HCT116 (cell line): Measurements from ENCODE around the gene PDE9A. TPM values are rescaled to one million over a fixed set of nuclear protein-coding genes. Genes with fewer than 3 reads are reported as not detected.

Source experiments
- ATAC-seq: fragments of 200-7000 bp; cut with Tn5 transposase; 2 replicates; pipeline ENCODE4 v1.9.1; 2020; ENCODE audit warnings: mild to moderate bottlenecking, moderate library complexity
- BruUV-seq: library from RNA; stranded (reverse); fragments of 400-500 nt; replicated peaks from 2 replicates; lab custom pipeline; 2021; lab: Mats Ljungman, UMichigan
- CTCF ChIA-PET: fragments of 300-600 bp; sonication (Branson Sonifier 250); formaldehyde crosslinking; loops from one replicate; lab custom pipeline; 2021; ENCODE audit warnings: antibody characterized with exemption; lab: Charles Lee
- POLR2A ChIA-PET: fragments of 300-600, 350-600 bp; sonication (Branson Sonifier 250); formaldehyde crosslinking; loops from one replicate; lab custom pipeline; 2021; ENCODE audit warnings: antibody characterized with exemption; lab: Charles Lee
- RAD21 ChIA-PET, 2 experiments: fragments of 300-600 bp; sonication (Branson Sonifier 250); formaldehyde crosslinking; loops; one replicate each; lab custom pipeline; 2023; ENCODE audit warnings: low total read pairs in 2 of 2; ENCODE audit not compliant: uncharacterized antibody in 2 of 2, unreplicated experiment in 2 of 2, low non-redundant PET in 1 of 2; lab: Charles Lee
- DNase-seq: peaks from one replicate; pipeline ENCODE4 v3.0.0-alpha.2; 2010; ENCODE audit warnings: low read depth, low spot score
- H2AFZ ChIP-seq: fragments of 200-600 bp; shearing (Covaris generic), sonication (generic); 2 replicates; pipeline ENCODE4 v1.6.1; 2017; ENCODE audit warnings: low read depth, mixed run types, mixed read lengths, antibody characterized with exemption, low read length; ENCODE audit not compliant: poor library complexity, severe bottlenecking
- H3K27ac ChIP-seq: 2 replicates; pipeline ENCODE4 v1.5.1; 2012; ENCODE audit warnings: low read depth, low read length
- H3K27me3 ChIP-seq: fragments of 200-600 bp; sonication (generic); 2 replicates; pipeline ENCODE4 v1.6.1; 2016; ENCODE audit warnings: mixed run types, low read length, mixed read lengths; ENCODE audit not compliant: insufficient read depth
- H3K36me3 ChIP-seq, 2 experiments: fragments of 200-500 bp in 1 of 2; fragments of 200-600 bp in 1 of 2; sonication (Bioruptor generic) in 1 of 2; sonication (generic) in 1 of 2; 2 replicates each; pipeline versions ENCODE4 v1.5.1 to v1.6.1; 2014 to 2016; ENCODE audit warnings: low read length in 2 of 2, inconsistent platforms in 1 of 2, mixed read lengths in 1 of 2, mixed run types in 1 of 2; ENCODE audit not compliant: insufficient read depth in 2 of 2, control insufficient read depth in 1 of 2
- H3K4me1 ChIP-seq, 2 experiments: fragments of 200-600 bp in 1 of 2; sonication (generic) in 1 of 2; 2 replicates each; pipeline versions ENCODE4 v1.5.1 to v1.6.1; 2012 to 2017; ENCODE audit warnings: low read length in 2 of 2, inconsistent platforms in 1 of 2, mild to moderate bottlenecking in 1 of 2, mixed read lengths in 1 of 2, mixed run types in 1 of 2, moderate library complexity in 1 of 2; ENCODE audit not compliant: insufficient read depth in 2 of 2, control insufficient read depth in 1 of 2
- H3K4me2 ChIP-seq: fragments of 200-600 bp; sonication (generic); 2 replicates; pipeline ENCODE4 v1.6.1; 2017; ENCODE audit warnings: mixed run types, low read length, mixed read lengths
- H3K4me3 ChIP-seq, 2 experiments: fragments of 200-600 bp in 1 of 2; sonication (generic) in 1 of 2; replicated peaks in 1 of 2; 2 replicates each; pipeline ENCODE4 v1.5.1; 2011 to 2016; ENCODE audit warnings: low read length in 2 of 2, control low read depth in 1 of 2, low read depth in 1 of 2, mild to moderate bottlenecking in 1 of 2, mixed read lengths in 1 of 2, mixed run types in 1 of 2
- H3K79me2 ChIP-seq: fragments of 200-600 bp; sonication (generic); 2 replicates; pipeline ENCODE4 v1.6.1; 2017; ENCODE audit warnings: mild to moderate bottlenecking, mixed run types, low read length, moderate library complexity, mixed read lengths; ENCODE audit not compliant: insufficient read depth
- H3K9ac ChIP-seq: fragments of 200-600 bp; sonication (generic); 2 replicates; pipeline ENCODE4 v1.6.1; 2016; ENCODE audit warnings: low read length, mixed read lengths
- H3K9me2 ChIP-seq: fragments of 200-600 bp; sonication (generic), shearing (Covaris generic); 2 replicates; pipeline ENCODE4 v1.6.1; 2017; ENCODE audit warnings: mixed run types, mild to moderate bottlenecking, moderate library complexity; ENCODE audit not compliant: insufficient read depth
- H3K9me3 ChIP-seq, 2 experiments: fragments of 200-500 bp in 1 of 2; fragments of 200-600 bp in 1 of 2; sonication (Bioruptor generic) in 1 of 2; sonication (generic) in 1 of 2; 2 replicates each; pipeline ENCODE4 v1.6.1; 2014 to 2017; ENCODE audit warnings: low read length in 2 of 2, mixed read lengths in 2 of 2, inconsistent platforms in 1 of 2, low read depth in 1 of 2, mild to moderate bottlenecking in 1 of 2, mixed run types in 1 of 2, moderate library complexity in 1 of 2; ENCODE audit not compliant: control insufficient read depth in 1 of 2, insufficient read depth in 1 of 2
- H4K20me1 ChIP-seq: fragments of 200-600 bp; sonication (generic), shearing (Covaris generic); 2 replicates; pipeline ENCODE4 v1.6.1; 2017; ENCODE audit warnings: mixed run types, mild to moderate bottlenecking, moderate library complexity; ENCODE audit not compliant: insufficient read depth
- EGR1 ChIP-seq: IDR thresholded peaks from 2 replicates; pipeline ENCODE4 v1.6.1; 2012; ENCODE audit warnings: low read depth
- EZH2phosphoT487 ChIP-seq: fragments of 200-600 bp; IDR thresholded peaks from 2 replicates; pipeline ENCODE4 v1.6.1; 2018; ENCODE audit warnings: antibody characterized with exemption, borderline replicate concordance
- FOSL1 ChIP-seq: IDR thresholded peaks from 2 replicates; pipeline ENCODE4 v1.6.1; 2012; ENCODE audit warnings: low read depth
- POLR2AphosphoS5 ChIP-seq: IDR thresholded peaks from 2 replicates; pipeline ENCODE4 v1.6.1; 2011; ENCODE audit warnings: mild to moderate bottlenecking, low read depth, low read length, moderate library complexity
- SIN3A ChIP-seq: IDR thresholded peaks from 2 replicates; pipeline ENCODE4 v1.6.1; 2012; ENCODE audit warnings: low read depth
- TCF7L2 ChIP-seq: IDR thresholded peaks from 2 replicates; pipeline ENCODE4 v1.7.0; 2011; ENCODE audit warnings: borderline replicate concordance, inconsistent platforms; ENCODE audit not compliant: insufficient read depth, insufficient read length; ENCODE audit errors: extremely low read depth
- YY1 ChIP-seq: IDR thresholded peaks from 2 replicates; pipeline ENCODE4 v1.6.1; 2011; ENCODE audit warnings: low read length, low read depth, moderate library complexity, mild to moderate bottlenecking; ENCODE audit not compliant: insufficient replicate concordance; ENCODE audit errors: extremely low read depth
- ZNF274 ChIP-seq: fragments of 200-500 bp; sonication (Bioruptor generic); IDR thresholded peaks from 2 replicates; pipeline ENCODE4 v1.6.1; 2014; ENCODE audit warnings: mild to moderate bottlenecking, low read depth, low read length, inconsistent platforms
- intact Hi-C: fragments of 100-400 bp; cut with micrococcal nuclease; formaldehyde crosslinking; loops from 2 replicates; pipeline ENCODE4 v1.10.0; 2022
- total RNA-seq: library from RNA; stranded (reverse); gene quantifications from one replicate; pipeline ENCODE4 v1.2.1, GENCODE V29; 2021; ENCODE audit not compliant: unreplicated experiment
- TF ChIP-seq, protein P1 (sequence below): IDR thresholded peaks from 2 replicates; pipeline ENCODE4 v1.6.1; 2012; ENCODE audit warnings: low read depth

The PDE9A gene
- total RNA-seq, 1 experiment from 2014 or later = 31.4 TPM

DNA sequence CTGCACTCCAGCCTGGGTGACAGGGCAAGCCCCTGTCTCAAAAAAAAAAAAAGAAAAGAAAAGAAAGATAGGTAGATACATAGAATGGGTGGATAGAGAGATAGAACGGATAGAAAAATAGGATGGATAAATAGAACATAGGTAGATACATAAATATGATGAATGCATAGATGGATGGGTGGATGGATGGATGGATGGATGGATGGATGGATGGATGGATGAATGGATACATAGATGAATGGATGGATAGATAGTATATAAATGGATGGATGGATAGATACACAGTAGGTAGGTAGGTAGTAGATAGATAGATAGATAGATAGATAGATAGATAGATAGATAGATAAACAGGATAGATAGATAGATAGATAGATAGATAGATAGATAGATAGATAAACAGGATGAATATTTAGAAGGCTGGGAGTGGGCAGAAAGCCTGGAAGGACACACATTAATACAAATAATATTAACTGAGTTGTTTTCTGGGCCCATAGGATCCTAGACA lies 87.0 kb downstream of the PDE9A start:
- DNase-seq (no peak), ATAC-seq (no peak)
- CTCF ChIA-PET = no interaction called here
- intact Hi-C loops = no loop called here
- H3K9me2 ChIP-seq = no peaks in the 10 kb centered on the region
- POLR2A ChIA-PET = no interaction called here
- BruUV-seq = no TSS peak
- no peak for TF ChIP-seq YY1
- TF ChIP-seq TCF7L2 = no peak
- TF ChIP-seq FOSL1 = no peak
- H3K4me3 ChIP-seq = no peak overlapping the region
- H3K9ac ChIP-seq = no peak overlapping the region
- H3K27me3 ChIP-seq = no peaks in the 10 kb centered on the region
- no peaks in the 10 kb centered on the region for H3K4me1 ChIP-seq
- H2AFZ ChIP-seq = no peak overlapping the region
- H4K20me1 ChIP-seq = no peaks in the 10 kb centered on the region
- H3K9me3 ChIP-seq = no peaks in the 10 kb centered on the region
- no peaks in the 10 kb centered on the region for H3K36me3 ChIP-seq
- H3K27ac ChIP-seq = no peak overlapping the region
- H3K79me2 ChIP-seq = no peaks in the 10 kb centered on the region
- H3K4me2 ChIP-seq = no peak overlapping the region
- RAD21 ChIA-PET = no interaction called here

DNA sequence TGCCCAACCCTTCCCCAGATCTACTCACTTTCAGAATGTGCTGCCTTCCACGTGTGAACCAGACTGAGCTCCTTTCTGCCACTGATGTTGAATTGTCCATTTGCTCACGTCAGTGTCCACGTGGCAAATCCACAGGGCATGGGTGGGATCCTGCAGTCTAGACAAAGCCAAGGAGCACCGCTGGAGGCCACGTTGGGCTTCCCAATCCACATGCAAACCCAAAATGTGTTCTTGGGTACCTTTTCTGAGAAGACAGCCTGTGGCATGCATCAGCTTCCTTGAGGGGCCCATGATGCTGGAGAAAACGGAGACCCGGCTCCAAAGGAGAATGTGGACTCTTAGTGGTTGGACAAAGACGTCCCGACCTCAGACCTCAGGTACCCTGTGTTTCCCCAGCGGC lies 87.6 kb downstream of the PDE9A start:
- RAD21 ChIA-PET = no interaction called here
- POLR2A ChIA-PET = no interaction called here
- Histone ChIP-seq H2AFZ (no peak overlapping the region), H3K9me2 (no peaks in the 10 kb centered on the region), H3K4me3 (no peak overlapping the region), H3K9ac (no peak overlapping the region), H3K27ac (no peak overlapping the region), H3K4me1 (no peaks in the 10 kb centered on the region), H3K4me2 (no peak overlapping the region), H4K20me1 (no peaks in the 10 kb centered on the region), H3K79me2 (no peaks in the 10 kb centered on the region), H3K27me3 (no peaks in the 10 kb centered on the region), H3K36me3 (no peaks in the 10 kb centered on the region), H3K9me3 (no peaks in the 10 kb centered on the region)
- CTCF ChIA-PET = no interaction called here
- intact Hi-C loops = no loop called here
- TF ChIP-seq EGR1 (no peak), ZNF274 (no peak), EZH2phosphoT487 (no peak), TCF7L2 (no peak), POLR2AphosphoS5 (no peak), YY1 (no peak), SIN3A (no peak)
- TF ChIP-seq, protein P1, sequence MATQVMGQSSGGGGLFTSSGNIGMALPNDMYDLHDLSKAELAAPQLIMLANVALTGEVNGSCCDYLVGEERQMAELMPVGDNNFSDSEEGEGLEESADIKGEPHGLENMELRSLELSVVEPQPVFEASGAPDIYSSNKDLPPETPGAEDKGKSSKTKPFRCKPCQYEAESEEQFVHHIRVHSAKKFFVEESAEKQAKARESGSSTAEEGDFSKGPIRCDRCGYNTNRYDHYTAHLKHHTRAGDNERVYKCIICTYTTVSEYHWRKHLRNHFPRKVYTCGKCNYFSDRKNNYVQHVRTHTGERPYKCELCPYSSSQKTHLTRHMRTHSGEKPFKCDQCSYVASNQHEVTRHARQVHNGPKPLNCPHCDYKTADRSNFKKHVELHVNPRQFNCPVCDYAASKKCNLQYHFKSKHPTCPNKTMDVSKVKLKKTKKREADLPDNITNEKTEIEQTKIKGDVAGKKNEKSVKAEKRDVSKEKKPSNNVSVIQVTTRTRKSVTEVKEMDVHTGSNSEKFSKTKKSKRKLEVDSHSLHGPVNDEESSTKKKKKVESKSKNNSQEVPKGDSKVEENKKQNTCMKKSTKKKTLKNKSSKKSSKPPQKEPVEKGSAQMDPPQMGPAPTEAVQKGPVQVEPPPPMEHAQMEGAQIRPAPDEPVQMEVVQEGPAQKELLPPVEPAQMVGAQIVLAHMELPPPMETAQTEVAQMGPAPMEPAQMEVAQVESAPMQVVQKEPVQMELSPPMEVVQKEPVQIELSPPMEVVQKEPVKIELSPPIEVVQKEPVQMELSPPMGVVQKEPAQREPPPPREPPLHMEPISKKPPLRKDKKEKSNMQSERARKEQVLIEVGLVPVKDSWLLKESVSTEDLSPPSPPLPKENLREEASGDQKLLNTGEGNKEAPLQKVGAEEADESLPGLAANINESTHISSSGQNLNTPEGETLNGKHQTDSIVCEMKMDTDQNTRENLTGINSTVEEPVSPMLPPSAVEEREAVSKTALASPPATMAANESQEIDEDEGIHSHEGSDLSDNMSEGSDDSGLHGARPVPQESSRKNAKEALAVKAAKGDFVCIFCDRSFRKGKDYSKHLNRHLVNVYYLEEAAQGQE = no peak
- no peak for DNase-seq
- ATAC-seq = no peak
- BruUV-seq = no TSS peak
